Stimulated activated naive CD8-positive, alpha-beta T cell treated with anti-CD3 and anti-CD28 coated beads, Interleukin-15, Interleukin-2, amounts not matched to agents 100 U/mL and 50 U/mL, for 24 hours (primary cell): Measurements from ENCODE around the gene GABRA4.

Experiments used
- ATAC-seq: fragments of 150-1000 bp; cut with Tn5 transposase; one replicate; pipeline ENCODE4 v1.10.0; 2021
- DNase-seq: peaks from one replicate; pipeline ENCODE4 v3.0.0; 2021

Gene GABRA4

DNA sequence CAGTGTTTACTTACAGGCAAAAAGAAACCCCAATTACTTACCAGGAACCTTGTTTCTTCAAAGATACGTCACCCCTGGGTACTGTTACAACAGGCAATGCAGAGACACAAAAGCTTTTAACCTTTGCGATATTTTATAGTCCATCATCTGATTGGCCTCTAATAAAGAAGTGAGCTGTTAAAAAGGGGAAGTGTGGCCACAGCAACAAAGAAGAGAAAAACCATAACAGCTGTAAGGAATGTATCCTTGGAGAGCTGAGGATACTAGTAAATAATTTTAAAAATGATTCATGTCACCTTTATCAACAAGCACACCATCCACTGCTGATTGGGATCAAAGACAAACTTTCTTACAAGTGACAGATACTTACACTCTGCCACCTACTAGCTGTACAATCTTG lies 14.1 kb downstream of the GABRA4 start:
- no peak for ATAC-seq
- no peak for DNase-seq

DNA sequence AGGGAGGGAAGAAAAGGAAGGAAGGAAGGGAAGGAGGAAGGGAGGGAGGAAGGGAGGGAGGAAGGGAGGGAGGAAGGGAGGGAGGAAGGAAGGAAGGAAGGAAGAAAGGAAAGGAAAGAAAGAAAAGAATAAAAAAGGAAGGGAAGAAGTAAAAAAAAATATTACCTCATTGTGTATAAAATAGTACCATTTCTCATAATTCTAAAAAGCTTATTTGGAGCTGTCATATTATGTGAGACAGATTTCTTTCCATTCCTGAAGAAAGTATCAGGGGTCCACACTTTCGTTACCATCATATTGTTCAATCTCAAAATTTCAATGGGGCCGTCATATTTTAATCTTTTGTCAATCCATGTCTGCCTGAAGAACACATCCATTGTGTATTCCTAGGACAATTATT lies 16.1 kb downstream of the GABRA4 start:
- DNase-seq (no peak), ATAC-seq (no peak)

DNA sequence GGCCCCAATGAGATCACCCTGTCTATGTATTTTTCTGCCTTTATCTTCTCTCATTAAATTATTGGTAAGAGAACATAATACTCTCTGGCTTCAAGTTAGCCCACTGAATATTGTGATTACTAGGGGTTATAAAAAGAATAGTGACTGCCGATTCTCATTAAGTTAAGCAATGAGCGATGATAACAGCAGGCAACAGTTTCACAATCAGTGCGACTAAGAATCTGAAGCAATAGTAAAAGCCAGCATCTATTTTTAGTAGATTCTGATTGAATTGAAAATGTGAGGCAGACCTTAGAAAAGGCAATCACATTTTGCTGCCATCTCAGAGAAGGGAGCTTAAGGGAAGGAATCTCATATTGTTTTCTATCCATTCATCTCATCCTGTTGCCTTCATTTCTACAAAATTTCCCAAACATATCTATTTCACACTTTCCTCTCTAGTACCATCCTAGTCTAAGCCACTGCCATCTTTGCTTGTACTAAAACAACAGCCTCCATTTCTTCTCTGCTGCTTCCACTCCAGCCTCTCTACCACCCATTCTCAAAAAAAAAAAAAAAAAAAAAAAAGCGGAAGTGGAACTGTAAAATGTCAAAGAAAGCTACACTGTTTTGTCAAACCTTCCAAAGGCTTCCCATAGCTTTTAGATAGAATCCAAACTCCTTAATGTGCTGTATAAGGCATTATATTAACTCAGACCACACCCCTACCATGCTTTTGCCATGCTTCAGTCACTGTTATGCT lies 17.4 kb downstream of the GABRA4 start:
- no peak for DNase-seq
- ATAC-seq, result no peak

DNA sequence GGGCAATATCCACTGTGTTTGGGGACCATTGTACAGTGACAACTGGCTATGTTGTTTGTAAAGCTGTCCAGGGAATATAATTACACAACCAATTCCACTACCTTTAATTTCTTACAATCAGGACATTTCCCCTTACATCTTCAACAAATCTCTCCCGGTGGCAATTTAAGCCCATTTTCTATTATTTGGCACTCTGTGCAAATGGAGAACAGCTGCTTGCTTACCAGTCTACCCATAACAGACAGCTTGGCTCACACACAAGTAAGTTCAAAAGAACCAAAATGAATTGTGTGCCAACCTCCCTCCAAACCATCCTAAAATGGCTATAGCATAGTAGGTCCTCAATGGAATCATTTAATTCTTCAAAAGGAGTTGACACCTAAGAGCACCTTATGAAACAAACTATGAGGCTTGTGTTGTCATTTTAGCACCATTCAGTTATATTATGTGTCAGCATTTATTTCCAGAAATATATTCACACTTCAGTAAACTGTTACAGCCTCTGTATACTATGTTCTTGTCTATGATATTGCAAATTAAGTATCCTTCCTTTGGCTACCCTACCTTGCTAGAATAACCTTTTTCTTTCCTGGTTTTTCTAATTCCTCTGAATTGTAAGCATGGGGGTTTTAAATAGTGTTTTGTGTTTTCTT lies 18.4 kb downstream of the GABRA4 start:
- ATAC-seq (no peak), DNase-seq (no peak)

DNA sequence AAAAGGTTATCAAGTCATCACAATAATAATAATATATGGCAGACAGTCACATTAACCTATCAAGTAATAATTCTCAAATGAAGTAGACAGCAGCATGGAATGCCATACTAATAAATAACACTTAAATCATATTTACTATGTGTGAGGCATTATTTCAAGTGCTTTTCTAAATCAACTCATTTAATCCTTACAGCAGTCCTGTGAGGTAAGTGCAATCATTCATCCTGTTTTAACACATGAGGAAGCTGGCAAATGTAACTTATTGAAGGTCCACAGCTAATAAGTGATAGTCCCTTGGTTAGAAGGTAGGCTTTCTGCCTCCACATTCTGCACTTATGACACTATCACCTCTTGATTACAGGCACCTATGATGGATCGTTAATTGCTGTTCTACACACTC lies 24.5 kb downstream of the GABRA4 start:
- ATAC-seq, result no peak
- DNase-seq, result no peak

DNA sequence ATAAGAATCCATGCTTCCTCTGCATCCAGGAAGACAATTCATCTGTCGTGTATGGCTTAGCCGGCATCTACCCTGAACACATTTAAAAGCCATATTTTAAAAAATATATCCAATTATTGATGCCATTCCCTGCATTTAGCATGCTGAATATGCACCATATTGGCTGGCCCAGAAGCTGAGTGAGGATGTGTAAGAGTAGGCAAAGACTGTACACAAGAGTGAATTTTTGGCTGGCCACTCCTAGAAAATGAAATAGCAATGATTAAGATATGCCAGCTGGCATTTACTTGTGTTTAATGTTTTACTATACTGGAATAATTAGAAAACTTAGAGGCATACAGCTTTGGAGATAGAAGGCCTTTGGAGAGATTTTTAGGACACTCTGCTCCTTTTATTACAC lies 25.8 kb downstream of the GABRA4 start:
- DNase-seq (no peak), ATAC-seq (no peak)

DNA sequence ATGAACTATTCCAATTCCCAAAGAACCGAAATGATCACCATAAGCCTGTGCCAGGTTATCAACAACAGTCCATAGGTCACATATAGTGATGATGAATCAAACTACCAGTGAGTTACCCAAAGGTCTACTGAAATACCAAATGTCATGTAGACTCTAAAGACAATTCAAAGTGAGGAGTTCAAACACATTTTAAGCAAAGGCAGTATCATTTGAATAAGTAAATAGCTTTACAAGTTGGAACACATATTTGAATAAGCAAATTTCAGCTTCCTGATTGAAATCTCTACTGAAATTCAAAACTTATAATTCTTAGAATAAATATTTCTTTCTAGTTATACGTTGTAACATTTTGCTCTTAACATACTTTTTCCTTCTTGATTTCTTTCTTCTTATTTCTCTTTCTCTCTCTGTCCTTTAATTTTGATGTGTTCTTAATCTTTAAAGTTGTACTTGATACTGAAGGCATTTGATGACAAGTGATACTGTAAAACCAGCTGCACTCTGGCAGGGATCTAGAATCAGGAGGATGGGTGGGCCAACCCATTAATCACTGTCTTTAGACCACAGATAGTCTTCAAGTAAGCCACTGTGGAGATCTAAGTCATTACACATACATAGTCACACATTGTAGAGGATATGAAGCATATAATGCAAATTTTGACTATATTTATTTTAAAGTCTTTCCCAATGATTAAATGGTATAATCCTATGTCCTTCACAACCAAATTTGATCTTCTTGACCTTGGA lies 34.5 kb downstream of the GABRA4 start:
- no peak for ATAC-seq
- no peak for DNase-seq

DNA sequence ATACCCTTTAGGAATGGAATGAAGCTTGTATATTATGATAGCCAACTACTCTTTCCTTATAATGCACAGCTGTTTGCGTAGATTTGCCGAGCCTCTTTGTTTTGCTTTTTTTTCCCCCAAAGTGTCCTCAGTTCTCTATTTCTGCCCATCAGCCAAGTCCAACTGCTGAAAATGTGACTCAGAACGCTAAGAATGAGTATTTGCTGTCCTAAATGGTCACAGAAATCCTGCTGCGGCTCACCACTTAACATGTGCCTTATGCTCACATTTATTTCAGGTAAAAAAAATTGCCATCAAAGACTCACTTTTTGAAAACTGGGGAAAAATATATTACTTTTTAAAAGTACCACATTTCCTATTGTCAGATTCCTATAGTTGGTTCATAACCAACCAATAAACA lies 36.9 kb downstream of the GABRA4 start:
- DNase-seq (no peak), ATAC-seq (no peak)

DNA sequence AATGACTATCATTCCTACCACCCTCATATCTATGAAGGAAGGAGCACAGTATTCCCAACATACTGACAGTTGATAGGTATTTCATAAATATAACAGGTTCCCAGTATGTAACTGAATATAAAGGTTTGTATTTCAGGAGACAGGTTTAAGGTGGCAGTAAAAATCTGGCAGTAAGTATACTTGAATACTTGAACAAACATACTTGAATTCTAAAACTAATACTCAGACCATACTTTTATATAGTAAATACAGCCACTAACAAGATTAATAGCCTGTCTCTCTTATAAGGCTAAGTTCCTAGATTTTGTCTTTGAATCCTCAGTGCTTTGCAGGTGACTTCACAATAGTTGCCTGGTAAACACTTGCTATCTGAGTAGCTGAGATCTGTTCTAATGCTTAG lies 37.8 kb downstream of the GABRA4 start:
- ATAC-seq (no peak), DNase-seq (no peak)

DNA sequence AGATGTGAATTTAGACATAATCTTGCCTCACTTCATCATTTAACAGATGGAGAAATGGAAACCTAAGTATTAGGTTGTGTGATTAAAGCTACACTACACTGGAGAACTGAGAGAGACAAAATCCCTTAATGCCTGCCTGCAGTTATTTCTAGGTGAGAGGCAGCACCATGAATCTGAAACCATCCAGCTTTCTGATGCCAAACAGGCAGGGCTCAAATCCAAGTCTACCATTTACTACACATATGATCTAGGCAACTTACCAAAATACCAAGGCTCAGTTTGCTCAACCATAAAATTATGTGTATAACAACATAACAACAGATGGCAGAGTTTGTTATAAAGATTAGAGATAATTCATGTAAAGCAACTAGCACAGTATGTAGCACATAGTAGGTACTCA lies 38.7 kb downstream of the GABRA4 start:
- ATAC-seq, result no peak
- DNase-seq, result no peak

DNA sequence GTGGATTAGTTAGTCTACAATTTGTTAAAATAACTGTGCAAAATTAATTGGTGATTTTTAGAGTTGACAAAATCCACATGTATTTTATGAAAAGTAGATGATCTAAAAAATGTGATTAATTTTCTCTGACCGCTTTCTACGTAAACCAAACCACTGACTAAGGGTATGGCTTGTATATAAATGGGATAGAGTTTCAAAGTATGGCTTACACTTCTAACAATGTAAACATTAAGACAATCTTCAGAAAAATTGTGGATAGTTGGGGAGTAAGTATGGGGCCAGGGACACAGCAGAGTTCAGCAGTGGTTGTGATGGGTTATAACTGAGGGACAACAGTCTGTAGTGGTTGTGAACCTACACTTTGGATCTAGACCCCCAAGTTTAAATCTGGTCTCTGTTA lies 39.8 kb downstream of the GABRA4 start:
- DNase-seq (no peak), ATAC-seq (no peak)

DNA sequence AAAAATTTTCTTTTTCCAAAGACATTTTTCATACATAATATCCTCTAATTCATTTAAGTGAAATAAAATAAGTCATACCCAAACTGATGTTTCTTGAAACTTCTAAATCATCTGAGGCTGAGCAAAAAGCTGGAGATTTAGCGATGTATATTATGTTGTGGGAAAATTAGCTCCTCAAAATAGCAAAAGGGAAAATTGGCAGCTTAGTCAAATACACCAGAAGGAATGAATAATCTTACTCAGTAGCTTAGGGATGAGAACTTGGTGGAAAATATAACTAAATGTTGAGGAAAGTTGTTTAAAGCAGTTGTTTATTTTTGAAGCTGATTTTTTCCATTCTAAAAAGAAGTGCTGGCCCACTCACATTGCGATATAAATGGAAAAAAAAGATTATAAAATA lies 40.9 kb downstream of the GABRA4 start:
- DNase-seq, result no peak
- no peak for ATAC-seq

DNA sequence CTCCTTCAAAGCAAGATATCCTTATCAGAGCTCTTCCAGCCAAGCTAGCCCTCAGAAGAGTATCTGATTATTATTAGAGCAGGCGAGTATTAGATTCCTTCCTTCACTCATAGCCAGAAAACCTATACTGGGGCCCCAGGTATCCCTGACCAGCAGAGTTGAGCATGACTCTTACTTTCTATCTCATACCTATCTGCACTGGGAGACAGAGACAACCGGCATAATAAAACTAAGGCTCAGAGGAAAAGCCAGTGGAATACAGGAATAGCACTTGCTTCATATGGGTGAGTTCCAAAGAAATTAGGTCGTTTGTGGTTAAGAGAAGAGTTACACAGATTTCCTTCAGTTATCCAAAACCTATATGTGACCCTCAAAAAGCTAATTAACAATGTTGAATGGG lies 42.6 kb downstream of the GABRA4 start:
- ATAC-seq (no peak), DNase-seq (no peak)

DNA sequence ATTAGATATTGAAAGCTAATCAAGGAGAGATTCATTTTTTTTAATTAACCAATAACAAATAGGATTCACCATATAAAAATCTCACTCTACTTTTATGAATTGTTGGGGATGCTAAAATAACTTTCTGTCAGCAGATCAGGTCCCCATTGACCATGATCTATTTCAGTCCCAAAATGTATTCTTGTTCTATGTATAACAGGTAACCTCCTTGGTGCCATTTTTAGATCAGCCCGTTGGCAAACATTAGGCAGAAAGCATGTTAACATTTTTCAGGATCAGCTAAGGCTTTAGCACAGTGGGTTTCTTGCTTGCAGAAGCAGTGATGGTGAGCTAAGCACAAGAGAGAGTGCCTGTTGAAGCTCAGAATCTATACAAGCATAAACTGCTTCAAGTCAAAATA lies 43.6 kb downstream of the GABRA4 start:
- ATAC-seq (no peak), DNase-seq (no peak)

DNA sequence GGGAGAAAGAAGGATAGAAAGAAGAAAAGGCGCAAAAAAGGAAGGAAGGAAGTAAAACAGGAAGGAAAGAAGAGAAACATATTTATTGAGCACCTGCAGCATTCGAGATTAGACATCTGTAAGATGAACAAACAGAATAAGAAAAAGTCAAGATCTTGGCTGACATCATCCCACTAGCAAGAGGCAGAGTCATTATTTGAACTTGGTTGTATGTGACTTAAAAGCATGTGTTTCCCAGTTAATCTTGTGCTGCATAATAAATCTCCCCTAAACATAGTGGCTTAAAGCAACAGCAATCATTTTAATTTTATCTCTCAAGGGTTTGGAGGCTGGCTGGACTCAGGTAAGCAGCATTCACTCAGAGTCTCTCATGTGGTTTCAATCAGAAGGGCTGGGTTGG lies 45.8 kb downstream of the GABRA4 start:
- ATAC-seq, result no peak
- no peak for DNase-seq

DNA sequence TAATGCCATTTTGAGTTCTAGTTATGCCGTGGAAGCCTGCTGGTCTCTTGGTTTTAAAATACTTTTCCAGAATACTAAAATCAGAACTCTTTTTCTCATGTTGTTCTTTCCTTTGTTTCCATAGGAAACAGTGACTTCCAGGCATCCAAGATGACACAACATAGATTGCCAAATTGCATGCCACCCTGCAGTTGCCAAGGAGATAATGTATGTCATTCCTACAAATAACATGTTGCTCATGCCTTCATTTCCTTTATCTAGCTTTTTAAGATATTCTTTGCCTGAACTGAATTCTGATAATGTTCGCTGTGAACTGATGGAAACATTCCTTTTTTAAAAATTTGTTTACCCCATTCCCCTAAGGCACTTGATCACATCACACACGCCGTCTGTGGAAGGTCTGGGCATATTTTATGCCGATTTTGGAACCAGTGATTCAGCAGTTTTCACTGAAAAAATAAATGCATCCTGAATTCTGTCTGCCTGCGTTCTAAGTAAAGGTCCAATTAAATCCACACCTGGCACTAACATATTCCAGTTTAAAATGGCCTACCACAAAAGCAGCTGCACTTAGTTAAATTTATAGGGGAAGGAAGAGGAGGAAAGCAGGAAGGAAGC lies 46.4 kb downstream of the GABRA4 start:
- no peak for ATAC-seq
- DNase-seq, result no peak

DNA sequence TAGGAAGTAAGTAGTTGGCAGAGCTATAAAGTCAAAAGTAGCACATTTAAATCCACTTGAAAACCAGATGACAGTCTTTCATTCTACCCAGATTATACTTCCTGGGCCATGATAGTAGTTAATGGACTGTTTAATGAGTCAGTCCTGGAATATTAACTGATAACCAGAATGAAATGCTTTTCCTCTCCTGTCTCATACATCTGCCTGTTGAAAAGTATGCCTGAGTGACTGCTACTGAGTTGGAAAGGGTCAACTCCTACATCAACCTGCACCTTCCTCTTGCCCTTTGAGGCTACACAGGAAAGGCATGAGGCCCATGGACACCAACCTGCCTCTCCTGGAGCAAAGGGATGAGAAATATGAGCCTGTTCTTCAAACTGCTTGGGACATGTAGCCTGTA lies 48.3 kb downstream of the GABRA4 start:
- ATAC-seq (no peak), DNase-seq (no peak)

DNA sequence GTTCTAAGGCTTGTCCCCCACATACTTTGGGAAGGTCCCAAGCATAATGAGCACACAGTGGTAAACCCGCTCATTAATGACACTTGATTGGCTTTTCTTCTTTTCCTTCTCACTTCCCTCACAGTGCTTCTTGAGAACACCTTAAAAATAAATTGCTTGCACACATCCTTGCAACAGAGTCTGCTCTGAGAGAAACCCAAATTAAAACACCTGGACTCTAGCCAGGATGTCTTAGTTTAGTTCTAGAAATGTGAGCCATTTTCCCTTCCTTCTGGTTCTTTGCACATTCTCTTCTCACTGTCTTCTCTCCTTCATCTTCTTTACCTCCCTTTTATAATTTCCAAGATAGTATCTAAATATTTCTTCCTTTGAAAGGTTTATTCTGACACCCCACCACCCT lies 49.0 kb downstream of the GABRA4 start:
- no peak for ATAC-seq

DNA sequence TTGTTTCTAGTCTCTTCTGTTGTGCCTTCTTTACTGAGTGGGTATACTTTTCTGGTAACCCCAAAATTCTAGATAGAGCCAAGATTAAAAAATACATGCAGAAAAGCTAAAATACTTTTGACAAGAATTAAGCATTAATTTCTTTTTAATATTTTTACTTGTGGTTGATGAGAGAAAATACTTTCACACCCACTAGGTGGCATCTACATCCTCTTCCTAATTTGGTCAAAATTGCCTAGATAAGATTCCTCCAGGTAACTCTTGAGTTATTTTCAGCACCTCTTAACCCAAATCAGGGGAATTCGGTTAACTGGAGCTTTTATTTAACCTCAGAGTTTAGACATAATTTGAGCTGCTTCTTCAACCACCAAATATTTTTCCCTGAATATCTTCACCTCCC lies 55.9 kb downstream of the GABRA4 start:
- ATAC-seq (no peak), DNase-seq (no peak)

More for the DNA sequence above, 49.0 kb downstream of the GABRA4 start:
- DNase-seq, result no peak

DNA sequence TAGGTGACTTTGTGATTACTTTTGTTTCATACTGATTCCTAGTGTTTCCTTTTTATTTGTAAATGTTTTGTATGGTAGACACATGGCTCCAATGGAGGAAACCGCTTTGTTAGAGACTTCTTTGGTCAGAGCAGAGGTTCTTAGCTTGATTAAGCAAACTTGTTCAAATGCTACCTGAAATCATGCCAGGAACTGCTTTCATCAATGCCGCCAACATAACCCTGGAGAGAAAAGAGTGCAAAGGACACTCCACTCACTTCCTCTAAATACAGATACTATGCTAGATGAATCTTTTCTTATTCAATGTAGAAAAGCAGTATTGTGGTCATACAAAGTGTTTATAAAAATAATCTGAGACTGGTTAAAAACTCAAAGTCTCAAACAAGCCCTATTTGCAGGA lies 58.7 kb downstream of the GABRA4 start:
- ATAC-seq (no peak), DNase-seq (no peak)

DNA sequence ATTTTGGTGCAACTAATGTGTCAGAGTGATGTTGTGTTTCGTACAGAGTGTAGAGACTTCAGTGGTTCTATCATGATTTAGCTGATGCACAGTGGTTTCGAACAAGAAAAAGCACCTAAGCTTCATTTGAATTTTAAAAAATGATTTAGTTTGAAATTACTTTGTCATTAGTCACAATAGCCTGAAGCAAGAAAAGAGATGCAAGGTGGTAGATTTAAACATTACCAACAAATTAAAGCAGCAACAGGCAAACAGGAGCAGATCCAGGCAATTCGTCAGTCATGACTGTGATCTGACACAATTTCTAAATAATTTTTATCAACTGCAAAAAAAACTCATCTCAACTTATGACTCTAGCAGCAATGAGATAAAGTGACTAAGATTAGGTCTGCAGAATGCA lies 59.7 kb downstream of the GABRA4 start:
- no peak for DNase-seq
- no peak for ATAC-seq

DNA sequence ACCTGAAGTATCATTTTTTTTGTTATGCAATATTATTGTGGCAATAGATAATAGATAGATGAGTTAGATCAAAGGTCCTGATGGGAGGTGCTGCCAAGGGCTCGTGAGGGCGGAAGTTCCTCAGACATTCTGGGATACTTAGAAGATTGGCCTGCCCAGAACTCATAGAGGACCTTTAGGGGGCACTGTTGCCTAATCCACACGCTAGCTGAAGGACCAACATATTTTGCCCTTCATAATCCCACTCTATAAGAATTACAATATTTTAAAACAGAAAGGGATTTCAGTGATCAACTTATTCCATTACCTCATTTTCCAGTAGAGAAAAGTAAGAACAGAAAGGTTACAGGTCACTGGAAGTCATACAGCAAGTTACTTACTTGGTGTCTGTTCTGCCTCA lies 61.4 kb downstream of the GABRA4 start:
- ATAC-seq (peak; percentile 43), DNase-seq (peak; percentile 6)

DNA sequence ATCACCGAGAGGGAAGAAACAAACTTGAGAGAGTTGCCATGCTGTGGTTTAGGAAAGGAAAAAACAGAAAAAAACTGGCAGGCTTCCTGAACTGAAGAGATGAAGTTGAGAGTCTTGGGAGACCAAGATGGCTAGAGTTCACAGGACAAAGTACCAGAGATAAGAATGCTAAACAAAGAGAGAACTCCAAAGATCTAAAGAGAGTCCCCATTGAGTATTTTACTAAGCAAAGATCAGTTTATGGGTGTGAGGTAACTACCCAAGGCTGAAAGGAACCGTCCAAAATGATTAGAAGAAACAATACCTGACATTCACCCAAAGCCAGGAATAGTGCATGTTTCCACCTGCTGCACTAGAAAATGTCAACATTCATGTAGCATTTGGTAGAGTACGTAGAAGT lies 62.5 kb downstream of the GABRA4 start:
- no peak for ATAC-seq
- DNase-seq, result no peak
